Mesendoderm (in vitro differentiated cells): ENCODE data around the gene TNS3.

Experiments
- DNase-seq: peaks from one replicate; pipeline ENCODE4 v3.0.0; 2013
- H2AK5ac ChIP-seq: 2 replicates; pipeline ENCODE4 v1.6.1; 2013; ENCODE audit warnings: low read length, inconsistent platforms
- H2BK120ac ChIP-seq: 2 replicates; pipeline ENCODE4 v1.6.1; 2013; ENCODE audit warnings: low read depth, mild to moderate bottlenecking, low read length, moderate library complexity, mixed read lengths
- H2BK15ac ChIP-seq: replicated peaks from 2 replicates; pipeline ENCODE4 v1.6.1; 2013; ENCODE audit warnings: low read depth, mild to moderate bottlenecking, moderate library complexity
- H2BK5ac ChIP-seq: 2 replicates; pipeline ENCODE4 v1.6.1; 2013; ENCODE audit warnings: low read length, inconsistent platforms
- H3K18ac ChIP-seq: 2 replicates; pipeline ENCODE4 v1.6.1; 2013; ENCODE audit warnings: mild to moderate bottlenecking, low read length, mixed read lengths
- H3K23ac ChIP-seq: one replicate; pipeline ENCODE4 v1.6.1; 2013; ENCODE audit warnings: low read length
- H3K27ac ChIP-seq: 2 replicates; pipeline ENCODE4 v1.5.1; 2013; ENCODE audit warnings: low read depth, mild to moderate bottlenecking, inconsistent platforms, low read length, moderate library complexity
- H3K27me3 ChIP-seq: 2 replicates; pipeline ENCODE4 v1.6.1; 2013; ENCODE audit warnings: low read length, control low read depth, mild to moderate bottlenecking, inconsistent platforms; ENCODE audit not compliant: insufficient read depth, poor library complexity
- H3K36me3 ChIP-seq: 2 replicates; pipeline ENCODE4 v1.6.1; 2013; ENCODE audit warnings: low read length, inconsistent platforms; ENCODE audit not compliant: control insufficient read depth, insufficient read depth
- H3K4ac ChIP-seq: one replicate; pipeline ENCODE4 v1.6.1; 2013; ENCODE audit warnings: low read depth, mild to moderate bottlenecking, low read length, moderate library complexity
- H3K4me1 ChIP-seq: 2 replicates; pipeline ENCODE4 v1.6.1; 2013; ENCODE audit warnings: low read depth, low read length, inconsistent platforms; ENCODE audit not compliant: control insufficient read depth
- H3K4me2 ChIP-seq: 2 replicates; pipeline ENCODE4 v1.6.1; 2013; ENCODE audit warnings: low read length
- H3K4me3 ChIP-seq: 2 replicates; pipeline ENCODE4 v1.5.1; 2013; ENCODE audit warnings: mild to moderate bottlenecking, low read length
- H3K56ac ChIP-seq: one replicate; pipeline ENCODE4 v1.6.1; 2013; ENCODE audit warnings: low read length
- H3K79me1 ChIP-seq: 2 replicates; pipeline ENCODE4 v1.6.1; 2013; ENCODE audit warnings: low read length, inconsistent platforms
- H3K79me2 ChIP-seq: 2 replicates; pipeline ENCODE4 v1.6.1; 2013; ENCODE audit warnings: mild to moderate bottlenecking, low read length; ENCODE audit not compliant: control insufficient read depth, insufficient read depth
- H3K9ac ChIP-seq: 2 replicates; pipeline ENCODE4 v1.6.1; 2013; ENCODE audit warnings: low read length, inconsistent platforms
- H4K5ac ChIP-seq: one replicate; pipeline ENCODE4 v1.6.1; 2013; ENCODE audit warnings: low read length
- H4K8ac ChIP-seq: one replicate; pipeline ENCODE4 v1.6.1; 2013; ENCODE audit warnings: low read depth, mild to moderate bottlenecking, control low read depth, low read length, moderate library complexity
- WGBS: extraction: QIAGEN DNeasy Blood & Tissue Kit; methylation state at CpG from one replicate; pipeline ENCODE4 v1.1.7; 2013; ENCODE audit warnings: low lambda C conversion rate, missing lambda C conversion rate; ENCODE audit not compliant: insufficient coverage; ENCODE audit errors: extremely low coverage; 5-methylcytosine and 5-hydroxymethylcytosine counted together

The TNS3 gene

DNA sequence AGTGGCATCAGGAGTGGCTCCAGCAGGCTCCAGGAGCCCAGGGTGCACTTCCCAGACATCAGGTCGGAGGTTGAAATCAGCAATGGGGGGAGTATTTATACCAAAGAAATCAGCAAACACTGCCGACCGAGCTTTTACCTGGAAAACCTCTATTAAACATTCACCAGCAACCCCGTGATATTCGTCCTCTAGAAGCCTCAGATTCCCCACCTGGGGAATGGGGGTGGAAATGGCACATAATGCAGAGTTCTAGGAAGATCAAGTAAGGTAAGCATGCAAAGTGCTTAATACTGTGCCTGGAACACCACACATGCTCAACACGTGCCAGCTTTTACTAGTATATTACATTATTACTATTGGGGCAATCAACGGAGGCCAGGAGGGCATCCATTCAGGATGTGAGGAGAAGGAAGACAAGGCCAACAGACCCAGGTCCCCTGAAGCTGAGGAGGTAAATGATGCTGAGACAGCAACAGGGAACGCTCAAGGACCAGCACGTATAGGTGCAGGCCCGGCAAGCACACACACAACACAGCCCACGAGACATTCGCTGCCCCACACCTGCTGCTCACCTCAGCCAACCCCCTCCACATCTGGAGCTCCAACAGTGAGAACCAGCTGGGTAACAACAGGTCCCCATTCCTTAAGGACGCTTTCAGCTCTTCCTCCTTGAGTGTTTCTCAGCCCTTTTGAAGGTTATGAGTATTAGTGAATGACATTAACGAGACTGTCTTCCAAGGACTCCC lies 125.5 kb downstream of the TNS3 start:
- no peak overlapping the region for H3K23ac ChIP-seq
- H3K4me1 ChIP-seq, result no peaks in the 10 kb centered on the region
- H4K5ac ChIP-seq, result no peak overlapping the region
- no peaks in the 10 kb centered on the region for H3K27me3 ChIP-seq
- DNase-seq, result no peak
- no peak overlapping the region for H2AK5ac ChIP-seq
- no peak overlapping the region for H3K4me2 ChIP-seq
- H3K18ac ChIP-seq, result no peak overlapping the region
- H2BK120ac ChIP-seq, result no peak overlapping the region
- H3K27ac ChIP-seq, result no peak overlapping the region
- H3K9ac ChIP-seq, result no peak overlapping the region
- H3K4ac ChIP-seq, result no peak overlapping the region
- no CpG with 5 or more reads among the region's 14 CpGs for WGBS
- no peaks in the 10 kb centered on the region for H3K36me3 ChIP-seq
- H2BK5ac ChIP-seq, result no peak overlapping the region
- no peaks in the 10 kb centered on the region for H3K79me2 ChIP-seq
- no peak overlapping the region for H3K4me3 ChIP-seq
- no peak overlapping the region for H4K8ac ChIP-seq
- no peak overlapping the region for H3K56ac ChIP-seq
- H3K79me1 ChIP-seq, result no peaks in the 10 kb centered on the region
- no peak overlapping the region for H2BK15ac ChIP-seq

DNA sequence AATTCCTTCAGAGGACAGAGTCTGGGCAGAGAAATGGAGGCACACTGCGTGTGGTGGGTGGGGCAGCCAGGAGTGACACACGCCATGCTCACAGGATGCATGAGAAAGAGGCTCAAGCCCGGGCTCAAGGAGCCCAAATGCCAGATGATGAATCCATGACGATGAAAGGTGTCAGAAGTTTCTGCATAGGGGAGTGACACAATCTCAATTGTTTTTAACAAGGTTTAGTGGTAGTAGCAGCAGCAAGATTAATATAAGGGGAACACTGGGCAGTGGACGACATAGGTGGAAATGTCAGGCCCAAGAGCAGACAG lies 126.1 kb downstream of the TNS3 start:
- H3K18ac ChIP-seq, result no peak overlapping the region
- no peak overlapping the region for H4K5ac ChIP-seq
- H3K56ac ChIP-seq, result no peak overlapping the region
- no peak overlapping the region for H3K4me2 ChIP-seq
- H3K36me3 ChIP-seq, result no peaks in the 10 kb centered on the region
- no peak overlapping the region for H2BK15ac ChIP-seq
- H3K23ac ChIP-seq, result no peak overlapping the region
- no peaks in the 10 kb centered on the region for H3K4me1 ChIP-seq
- no peaks in the 10 kb centered on the region for H3K79me2 ChIP-seq
- no peak overlapping the region for H2AK5ac ChIP-seq
- H2BK5ac ChIP-seq, result no peak overlapping the region
- DNase-seq, result no peak
- no peak overlapping the region for H2BK120ac ChIP-seq
- no peaks in the 10 kb centered on the region for H3K79me1 ChIP-seq
- H3K4me3 ChIP-seq, result no peak overlapping the region
- H4K8ac ChIP-seq, result no peak overlapping the region
- H3K9ac ChIP-seq, result no peak overlapping the region
- H3K27me3 ChIP-seq, result no peaks in the 10 kb centered on the region
- H3K27ac ChIP-seq, result no peak overlapping the region
- H3K4ac ChIP-seq, result no peak overlapping the region
- no CpG with 5 or more reads among the region's 5 CpGs for WGBS

DNA sequence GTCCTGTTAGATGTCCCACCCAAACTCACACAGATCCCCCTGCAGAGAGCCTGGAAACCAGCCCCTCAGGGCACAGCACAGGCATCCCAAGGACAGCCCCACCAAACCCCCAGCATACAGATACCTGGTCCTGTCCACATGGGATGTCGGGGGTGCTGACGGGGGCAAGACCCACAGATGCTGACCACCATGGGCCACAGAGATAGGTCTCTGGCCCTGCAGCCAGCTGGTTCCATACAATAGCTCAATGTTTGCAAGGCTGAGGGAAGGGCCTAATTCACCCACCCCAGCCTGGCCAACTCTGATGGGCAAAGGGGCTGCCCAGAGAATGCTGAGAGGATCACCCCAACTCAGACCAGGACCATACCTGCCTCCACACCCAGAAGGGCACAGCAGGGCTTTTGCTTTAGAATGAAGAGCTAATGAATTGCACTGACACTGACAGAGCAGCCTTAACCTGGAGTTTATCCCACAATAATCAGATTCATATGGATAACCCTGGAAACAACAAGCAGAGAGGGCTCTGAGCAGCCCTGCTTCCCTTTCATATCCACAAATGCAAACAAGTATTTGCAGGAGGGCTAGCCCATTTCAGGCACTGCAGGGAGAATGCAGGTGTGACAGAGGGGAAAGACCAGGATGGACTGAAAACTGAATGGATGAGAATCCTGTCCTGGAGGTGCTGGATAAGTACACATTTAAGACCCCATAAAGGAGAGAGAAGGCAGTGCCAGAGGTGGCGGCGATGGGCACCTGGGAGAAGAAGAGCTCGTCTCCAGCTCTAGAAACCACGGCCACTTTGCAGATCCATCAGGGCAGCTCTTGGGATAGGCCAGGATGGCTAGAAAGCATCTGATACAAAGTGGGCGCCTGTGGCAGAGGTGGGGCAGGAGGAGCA lies 126.7 kb downstream of the TNS3 start:
- no CpG with 5 or more reads among the region's 7 CpGs for WGBS
- no peak overlapping the region for H3K18ac ChIP-seq
- H3K27ac ChIP-seq, result no peak overlapping the region
- H2BK5ac ChIP-seq, result no peak overlapping the region
- no peak overlapping the region for H3K56ac ChIP-seq
- no peak overlapping the region for H2BK15ac ChIP-seq
- no peak overlapping the region for H2BK120ac ChIP-seq
- no peaks in the 10 kb centered on the region for H3K4me1 ChIP-seq
- H3K27me3 ChIP-seq, result no peaks in the 10 kb centered on the region
- H4K8ac ChIP-seq, result no peak overlapping the region
- H3K79me1 ChIP-seq, result no peaks in the 10 kb centered on the region
- H3K79me2 ChIP-seq, result no peaks in the 10 kb centered on the region
- no peaks in the 10 kb centered on the region for H3K36me3 ChIP-seq
- no peak overlapping the region for H3K4me2 ChIP-seq
- no peak overlapping the region for H3K4me3 ChIP-seq
- DNase-seq, result no peak
- no peak overlapping the region for H2AK5ac ChIP-seq
- H3K9ac ChIP-seq, result no peak overlapping the region
- H3K23ac ChIP-seq, result no peak overlapping the region
- H4K5ac ChIP-seq, result no peak overlapping the region
- no peak overlapping the region for H3K4ac ChIP-seq

DNA sequence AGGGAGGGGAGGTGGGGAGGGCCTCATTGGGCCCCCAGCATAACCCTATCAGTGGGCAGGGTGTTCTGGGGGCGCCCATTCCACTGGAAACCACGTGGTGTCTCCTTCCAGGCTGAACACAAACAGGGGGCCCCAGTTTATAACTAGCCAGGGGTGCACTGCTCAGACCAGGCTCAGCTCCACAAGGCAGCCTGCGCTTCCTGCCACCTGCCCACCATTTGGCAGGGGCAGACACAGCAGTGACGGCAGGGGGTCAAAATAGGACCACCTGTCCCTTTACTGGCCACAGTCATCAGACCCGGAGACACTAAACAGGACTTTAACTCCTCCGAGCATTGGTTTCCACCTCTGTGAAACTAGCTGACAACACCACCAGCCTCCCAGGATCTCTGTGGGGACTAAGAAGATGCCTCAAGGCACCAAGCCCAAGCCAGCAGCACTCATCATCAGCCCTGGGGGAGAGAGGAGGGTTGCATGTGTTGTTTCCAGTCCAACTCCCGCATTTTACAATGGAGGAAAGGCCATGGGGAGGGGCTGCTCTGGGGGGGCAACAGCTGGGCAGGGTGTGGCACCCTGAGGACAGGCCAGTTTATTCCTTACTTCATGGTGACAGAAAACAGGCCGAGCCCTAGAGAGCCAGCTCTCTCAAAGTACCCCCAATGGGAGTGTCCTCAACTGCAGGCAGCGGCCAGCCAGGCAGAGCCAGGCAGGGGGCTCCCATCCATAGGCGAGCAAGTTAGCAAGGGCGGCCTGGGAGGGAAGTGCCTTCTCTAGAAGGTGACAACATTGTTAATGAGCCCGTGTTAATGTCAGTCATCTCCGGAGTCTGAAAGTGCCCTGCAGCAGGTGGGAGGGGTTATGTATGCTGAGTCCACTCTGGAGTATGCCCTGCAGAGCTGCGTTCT lies 127.6 kb downstream of the TNS3 start:
- Histone ChIP-seq H3K79me2 (no peaks in the 10 kb centered on the region), H4K5ac (no peak overlapping the region), H3K79me1 (no peaks in the 10 kb centered on the region), H3K18ac (no peak overlapping the region), H3K36me3 (no peaks in the 10 kb centered on the region), H2BK15ac (no peak overlapping the region), H3K56ac (no peak overlapping the region), H3K4me3 (no peak overlapping the region), H3K23ac (no peak overlapping the region), H3K4ac (no peak overlapping the region), H3K4me2 (no peak overlapping the region), H2AK5ac (no peak overlapping the region), H2BK120ac (no peak overlapping the region), H4K8ac (no peak overlapping the region), H3K27ac (no peak overlapping the region), H3K4me1 (no peaks in the 10 kb centered on the region), H2BK5ac (no peak overlapping the region), H3K27me3 (no peaks in the 10 kb centered on the region), H3K9ac (no peak overlapping the region)
- DNase-seq, result no peak
- WGBS, result no CpG with 5 or more reads among the region's 14 CpGs

DNA sequence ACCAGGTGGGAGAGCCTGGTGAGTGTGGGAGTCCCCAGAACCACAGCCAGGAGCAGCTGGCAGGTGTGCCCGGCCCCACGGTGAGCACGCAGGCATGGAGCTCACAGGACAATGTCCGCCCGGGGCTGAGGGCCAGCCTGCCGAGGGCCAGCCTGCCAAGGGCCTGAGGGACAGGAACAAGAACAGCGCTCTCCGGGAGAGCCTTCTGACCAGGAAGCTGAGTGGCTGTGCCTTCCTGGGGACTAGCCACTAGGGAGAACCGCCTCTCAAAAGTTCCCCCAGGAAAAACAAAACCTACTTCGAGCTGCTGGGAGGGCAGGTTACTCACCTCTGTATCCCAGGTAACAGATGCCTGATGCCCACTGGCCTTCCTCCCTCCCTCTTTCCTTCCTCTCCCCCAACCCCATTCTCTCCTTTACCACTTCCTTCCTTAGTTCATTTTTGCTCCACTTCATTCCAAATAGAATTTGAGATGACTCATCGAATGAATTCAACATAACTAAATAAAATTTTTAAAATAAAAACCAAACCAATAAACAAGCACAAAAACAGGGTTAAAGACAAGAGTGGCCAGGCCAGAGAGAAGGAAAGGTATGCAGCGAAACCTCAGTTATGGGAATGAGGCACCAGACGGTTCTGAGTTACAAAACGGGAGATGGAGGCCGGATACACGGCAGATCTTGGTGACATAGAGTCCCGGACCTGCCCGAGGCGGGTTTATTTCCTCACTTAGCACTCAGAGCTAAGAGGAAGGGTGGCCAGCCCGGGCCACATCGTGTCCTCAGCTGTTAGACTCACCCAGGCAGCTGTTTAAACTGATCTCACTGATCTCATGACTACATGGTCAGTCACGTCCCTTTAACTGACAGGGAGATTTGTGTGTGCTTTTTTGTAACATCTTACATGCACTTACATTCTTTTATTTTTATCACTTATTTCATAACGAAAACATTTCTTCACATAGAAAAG lies 128.5 kb downstream of the TNS3 start:
- H3K79me1 ChIP-seq, result no peaks in the 10 kb centered on the region
- H3K4me2 ChIP-seq, result no peak overlapping the region
- no peaks in the 10 kb centered on the region for H3K4me1 ChIP-seq
- no peak overlapping the region for H2BK120ac ChIP-seq
- no peak overlapping the region for H3K9ac ChIP-seq
- WGBS, result 100% methylated on average over 1 of the region's 23 CpGs
- no peak overlapping the region for H3K18ac ChIP-seq
- no peak overlapping the region for H2AK5ac ChIP-seq
- H3K56ac ChIP-seq, result peak overlapping the region; percentile 10
- peak; percentile 16 for DNase-seq
- no peak overlapping the region for H4K8ac ChIP-seq
- H3K79me2 ChIP-seq, result no peaks in the 10 kb centered on the region
- no peak overlapping the region for H2BK15ac ChIP-seq
- H4K5ac ChIP-seq, result no peak overlapping the region
- no peak overlapping the region for H3K4me3 ChIP-seq
- H3K4ac ChIP-seq, result no peak overlapping the region
- H3K27me3 ChIP-seq, result no peaks in the 10 kb centered on the region
- H3K23ac ChIP-seq, result no peak overlapping the region
- H3K36me3 ChIP-seq, result no peaks in the 10 kb centered on the region
- no peak overlapping the region for H3K27ac ChIP-seq
- H2BK5ac ChIP-seq, result no peak overlapping the region
